HG03280 (cell line): ENCODE measurements around the gene FSIP1.

ENCODE experiments used
- ATAC-seq: cut with Tn5 transposase; IDR thresholded peaks from one replicate; pipeline ENCODE4 v1.9.1; 2021; ENCODE audit warnings: mild to moderate bottlenecking, moderate library complexity; ENCODE audit not compliant: unreplicated experiment

The FSIP1 gene

DNA sequence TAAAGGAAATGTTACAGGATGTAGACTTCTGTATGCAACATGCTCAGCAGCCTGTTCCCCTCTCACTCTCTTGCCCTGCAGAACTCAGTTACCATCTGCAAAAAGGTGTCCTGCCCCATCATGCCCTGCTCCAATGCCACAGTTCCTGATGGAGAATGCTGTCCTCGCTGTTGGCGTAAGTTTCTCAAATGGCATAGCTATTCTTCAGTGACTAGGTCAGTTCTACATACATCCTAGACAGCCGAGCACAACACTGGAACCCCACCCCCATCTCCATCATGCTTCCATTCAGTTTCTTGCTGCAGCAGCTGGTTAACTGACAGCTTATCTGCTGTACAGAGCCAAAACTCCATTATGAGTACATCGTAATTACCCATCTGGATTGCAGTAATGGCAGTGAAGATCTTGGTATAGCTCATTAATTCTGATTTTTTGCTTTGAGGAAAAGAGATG lies 197.2 kb downstream of the FSIP1 start:
- no peak for ATAC-seq

DNA sequence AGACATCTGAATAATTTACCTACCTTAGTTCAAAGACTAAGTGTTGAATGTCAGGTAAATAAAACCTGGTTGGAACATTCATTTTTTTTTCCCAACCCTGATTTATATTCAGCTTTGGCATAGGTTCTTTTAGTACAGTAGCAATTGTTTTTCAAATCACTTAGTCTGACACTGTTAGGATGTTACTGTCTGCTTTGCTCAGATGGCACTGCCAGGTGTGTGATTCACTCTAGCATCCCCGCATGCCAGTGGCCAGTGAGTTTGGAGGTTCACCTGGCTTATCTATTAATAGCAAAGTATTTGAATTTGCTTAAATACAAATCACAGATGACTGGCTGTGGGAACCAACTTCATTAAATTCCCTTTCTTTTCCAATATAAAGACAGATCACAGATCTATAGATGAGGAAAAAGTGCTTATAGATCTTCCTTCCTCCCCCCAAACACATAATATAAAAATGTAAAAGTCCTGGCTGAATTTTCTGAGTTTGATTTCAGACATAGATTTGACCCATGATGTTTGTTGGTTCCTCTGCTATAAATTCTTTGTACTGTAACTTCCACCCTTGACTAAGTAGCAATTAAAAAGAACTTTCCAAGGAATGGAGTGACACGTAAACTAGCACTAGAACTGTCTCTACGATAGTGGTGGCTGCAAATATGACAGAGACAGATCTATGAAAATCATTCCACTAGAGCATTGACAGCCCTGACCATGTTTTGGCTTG lies 197.8 kb downstream of the FSIP1 start:
- ATAC-seq = no peak

DNA sequence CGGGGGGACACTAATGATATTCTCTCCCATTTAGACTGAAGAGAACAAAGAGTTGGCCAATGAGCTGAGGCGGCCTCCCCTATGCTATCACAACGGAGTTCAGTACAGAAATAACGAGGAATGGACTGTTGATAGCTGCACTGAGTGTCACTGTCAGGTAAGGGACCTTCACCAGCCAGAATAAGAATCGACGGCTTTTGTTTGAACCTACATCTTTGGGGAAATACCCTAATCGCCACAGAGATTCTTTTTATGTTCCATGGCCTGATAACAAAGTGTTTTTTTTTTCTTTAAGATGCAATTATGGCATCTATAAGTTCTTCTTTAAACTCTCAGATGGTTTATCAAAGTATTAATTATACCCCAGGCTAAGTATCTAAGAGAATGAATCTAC lies 198.4 kb downstream of the FSIP1 start:
- no peak for ATAC-seq

DNA sequence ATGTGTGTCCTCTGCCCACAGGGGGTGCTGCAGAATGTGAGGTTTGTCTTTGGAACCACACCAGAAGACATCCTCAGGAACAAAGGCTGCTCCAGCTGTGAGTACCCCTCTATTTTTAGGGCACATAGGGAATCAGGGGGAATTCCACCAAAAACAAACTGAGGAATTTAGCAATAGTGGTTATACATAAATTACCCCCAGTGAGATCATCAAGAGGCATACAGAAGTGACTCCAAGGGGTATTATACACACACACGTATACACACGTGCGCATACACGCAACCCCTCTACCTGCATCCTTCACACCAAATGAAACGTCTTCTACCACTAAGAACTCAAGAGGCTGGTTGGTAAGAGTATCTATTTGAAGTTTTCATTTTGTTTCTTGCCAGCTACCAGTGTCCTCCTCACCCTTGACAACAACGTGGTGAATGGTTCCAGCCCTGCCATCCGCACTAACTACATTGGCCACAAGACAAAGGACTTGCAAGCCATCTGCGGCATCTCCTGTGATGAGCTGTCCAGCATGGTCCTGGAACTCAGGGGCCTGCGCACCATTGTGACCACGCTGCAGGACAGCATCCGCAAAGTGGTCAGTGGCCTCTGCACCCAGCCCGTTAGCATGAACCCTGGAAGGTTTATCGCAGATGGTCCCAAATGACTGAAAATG lies 198.9 kb downstream of the FSIP1 start:
- ATAC-seq = no peak

DNA sequence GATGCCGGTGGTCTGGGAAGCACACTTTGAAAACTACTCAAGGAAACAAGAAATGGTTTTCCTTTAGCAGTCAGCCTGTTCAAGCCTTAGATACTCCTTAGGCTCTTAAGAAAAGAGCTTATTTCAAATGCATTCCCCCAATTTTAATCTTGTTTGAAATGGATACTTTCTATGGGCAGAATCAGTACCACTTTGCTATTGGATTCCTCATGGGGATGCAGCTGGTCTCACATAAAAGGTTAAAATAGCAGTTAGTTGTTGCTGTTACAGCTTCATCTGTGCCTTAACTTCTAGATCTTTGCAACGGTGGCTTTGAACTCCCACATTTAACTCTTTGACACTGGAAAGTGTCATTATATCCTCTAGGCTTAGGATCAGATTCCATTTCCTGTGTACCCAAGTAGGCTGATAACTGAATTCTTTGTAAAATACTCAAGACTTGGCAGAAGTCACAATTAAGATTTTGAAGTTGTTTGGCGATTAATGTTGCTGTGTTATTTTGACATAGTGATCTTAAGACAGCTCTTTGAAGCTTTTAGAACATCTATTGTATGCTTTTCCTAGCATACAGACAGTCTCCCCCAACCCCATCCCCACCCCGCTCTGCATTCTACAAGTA lies 199.6 kb downstream of the FSIP1 start:
- ATAC-seq = no peak

DNA sequence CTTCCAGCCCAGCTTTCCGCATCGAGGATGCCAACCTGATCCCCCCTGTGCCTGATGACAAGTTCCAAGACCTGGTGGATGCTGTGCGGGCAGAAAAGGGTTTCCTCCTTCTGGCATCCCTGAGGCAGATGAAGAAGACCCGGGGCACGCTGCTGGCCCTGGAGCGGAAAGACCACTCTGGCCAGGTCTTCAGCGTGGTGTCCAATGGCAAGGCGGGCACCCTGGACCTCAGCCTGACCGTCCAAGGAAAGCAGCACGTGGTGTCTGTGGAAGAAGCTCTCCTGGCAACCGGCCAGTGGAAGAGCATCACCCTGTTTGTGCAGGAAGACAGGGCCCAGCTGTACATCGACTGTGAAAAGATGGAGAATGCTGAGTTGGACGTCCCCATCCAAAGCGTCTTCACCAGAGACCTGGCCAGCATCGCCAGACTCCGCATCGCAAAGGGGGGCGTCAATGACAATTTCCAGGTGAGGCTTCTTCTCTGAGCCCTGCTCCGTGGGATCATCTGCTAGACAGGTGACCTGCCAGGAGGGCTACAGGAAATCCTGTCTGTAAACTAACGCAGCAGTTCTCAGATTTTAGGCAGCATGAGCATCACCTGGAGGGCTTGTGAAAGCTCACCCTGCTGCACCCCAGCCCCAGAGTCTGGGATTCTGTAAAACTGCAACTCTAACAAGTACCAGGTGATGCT lies 200.2 kb downstream of the FSIP1 start:
- no peak for ATAC-seq

DNA sequence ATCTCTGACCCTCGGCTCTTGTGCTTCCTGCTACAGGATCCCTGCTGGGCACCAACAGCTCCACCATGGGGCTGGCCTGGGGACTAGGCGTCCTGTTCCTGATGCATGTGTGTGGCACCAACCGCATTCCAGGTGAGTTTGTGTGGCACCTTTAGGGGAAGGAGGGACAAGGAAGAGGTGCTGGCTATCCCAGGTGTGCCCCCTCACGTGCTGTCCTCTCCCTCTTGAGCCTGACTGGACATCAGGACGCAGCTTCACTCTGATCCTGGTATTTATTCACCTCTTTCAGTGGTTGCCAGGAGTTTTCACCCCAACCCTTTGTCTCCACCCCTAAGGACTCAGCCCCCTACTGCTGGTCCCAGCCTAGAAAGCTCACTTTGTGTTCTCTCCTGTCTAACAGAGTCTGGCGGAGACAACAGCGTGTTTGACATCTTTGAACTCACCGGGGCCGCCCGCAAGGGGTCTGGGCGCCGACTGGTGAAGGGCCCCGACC lies 200.8 kb downstream of the FSIP1 start:
- no peak for ATAC-seq

DNA sequence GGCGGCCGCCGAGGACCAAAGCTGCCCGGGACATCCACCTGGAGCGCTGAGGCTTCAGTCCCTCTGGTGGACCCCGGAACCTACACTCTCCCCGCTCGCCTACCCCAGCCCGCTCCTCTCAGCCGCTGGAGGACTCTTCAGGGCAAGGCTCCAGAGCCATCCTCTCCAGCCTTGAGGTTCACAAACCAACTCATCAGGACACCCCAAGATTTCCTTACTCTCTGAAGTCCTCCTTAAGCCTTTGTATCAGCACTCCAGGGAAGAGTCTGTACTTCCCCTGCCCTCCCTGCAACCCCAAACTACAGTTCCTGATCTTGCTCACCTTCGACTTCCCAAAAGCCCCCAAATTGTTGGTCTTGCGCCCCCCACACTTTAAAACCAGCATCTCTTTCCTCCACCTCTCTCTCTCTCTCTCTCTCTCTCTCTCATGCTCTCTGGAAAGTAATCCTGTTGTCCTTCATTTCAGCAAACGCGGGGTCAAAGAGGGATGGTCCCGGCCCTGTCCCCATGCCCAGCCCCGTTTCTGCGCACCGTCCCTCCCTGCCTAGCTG lies 201.3 kb downstream of the FSIP1 start:
- no peak for ATAC-seq

DNA sequence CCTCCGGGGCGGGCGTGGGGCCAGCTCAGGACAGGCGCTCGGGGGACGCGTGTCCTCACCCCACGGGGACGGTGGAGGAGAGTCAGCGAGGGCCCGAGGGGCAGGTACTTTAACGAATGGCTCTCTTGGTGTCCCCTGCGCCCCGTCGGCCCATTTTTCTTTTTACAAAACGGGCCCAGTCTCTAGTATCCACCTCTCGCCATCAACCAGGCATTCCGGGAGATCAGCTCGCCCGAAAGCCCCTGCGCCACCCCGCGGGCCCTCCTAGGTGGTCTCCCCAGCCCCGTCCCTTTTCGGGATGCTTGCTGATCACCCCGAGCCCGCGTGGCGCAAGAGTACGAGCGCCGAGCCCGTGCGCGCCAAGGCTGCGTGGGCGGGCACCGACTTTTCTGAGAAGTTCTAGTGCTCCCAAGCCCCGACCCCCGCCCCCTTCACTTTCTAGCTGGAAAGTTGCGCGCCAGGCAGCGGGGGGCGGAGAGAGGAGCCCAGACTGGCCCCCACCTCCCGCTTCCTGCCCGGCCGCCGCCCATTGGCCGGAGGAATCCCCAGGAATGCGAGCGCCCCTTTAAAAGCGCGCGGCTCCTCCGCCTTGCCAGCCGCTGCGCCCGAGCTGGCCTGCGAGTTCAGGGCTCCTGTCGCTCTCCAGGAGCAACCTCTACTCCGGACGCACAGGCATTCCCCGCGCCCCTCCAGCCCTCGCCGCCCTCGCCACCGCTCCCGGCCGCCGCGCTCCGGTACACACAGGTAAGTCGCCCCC lies 202.0 kb downstream of the FSIP1 start, which contains the start of gene THBS1:
Gene THBS1 (plus strand): TSS at position 595 of the 757 bp plus-strand sequence. CDS start 779 bp downstream, outside the sequence.
- ATAC-seq = no peak

DNA sequence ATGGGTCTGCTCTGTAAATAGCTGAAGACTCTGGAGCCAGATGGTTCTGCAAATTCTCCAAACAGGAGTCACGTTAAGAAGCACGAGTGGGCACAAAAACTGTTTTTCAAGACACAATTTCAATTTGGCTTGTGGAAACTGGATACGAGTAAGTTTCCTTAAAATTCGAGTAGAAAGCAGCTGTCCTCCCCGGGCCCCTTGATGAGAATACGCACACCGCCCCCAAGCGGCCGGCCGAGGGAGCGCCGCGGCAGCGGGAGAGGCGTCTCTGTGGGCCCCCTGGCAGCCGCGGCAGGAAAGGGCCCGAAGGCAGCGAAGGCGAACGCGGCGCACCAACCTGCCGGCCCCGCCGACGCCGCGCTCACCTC lies 202.5 kb downstream of the FSIP1 start:
- peak; percentile 86 for ATAC-seq

DNA sequence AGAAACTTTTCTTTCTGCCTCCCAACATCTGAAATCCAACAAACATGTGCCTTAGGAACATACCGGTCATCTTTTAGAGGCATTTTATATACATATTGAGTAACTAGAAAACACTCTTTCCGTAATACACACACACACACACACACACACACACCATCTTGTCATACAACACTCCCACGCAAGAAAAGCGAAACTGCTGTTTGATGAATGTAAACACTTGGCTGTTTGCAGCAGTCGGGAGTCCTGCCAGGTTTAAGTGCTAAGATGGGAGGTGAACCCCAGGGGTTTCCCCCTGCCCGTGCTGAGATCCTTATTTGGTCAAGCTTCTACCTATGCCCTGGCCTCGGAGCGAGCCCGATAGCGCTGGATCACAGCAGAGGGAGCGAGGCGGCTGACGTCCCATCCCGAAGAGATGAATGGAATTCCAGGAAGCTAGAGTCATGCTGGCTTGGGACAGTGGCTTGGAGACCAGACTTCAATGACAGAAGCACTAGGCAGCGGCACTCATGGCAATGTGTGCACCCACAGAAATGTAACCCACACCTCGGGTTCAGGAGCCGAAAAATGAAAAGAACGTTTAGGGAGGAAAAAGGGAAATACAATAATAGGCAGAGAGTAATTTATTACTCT lies 203.0 kb downstream of the FSIP1 start:
- no peak for ATAC-seq

DNA sequence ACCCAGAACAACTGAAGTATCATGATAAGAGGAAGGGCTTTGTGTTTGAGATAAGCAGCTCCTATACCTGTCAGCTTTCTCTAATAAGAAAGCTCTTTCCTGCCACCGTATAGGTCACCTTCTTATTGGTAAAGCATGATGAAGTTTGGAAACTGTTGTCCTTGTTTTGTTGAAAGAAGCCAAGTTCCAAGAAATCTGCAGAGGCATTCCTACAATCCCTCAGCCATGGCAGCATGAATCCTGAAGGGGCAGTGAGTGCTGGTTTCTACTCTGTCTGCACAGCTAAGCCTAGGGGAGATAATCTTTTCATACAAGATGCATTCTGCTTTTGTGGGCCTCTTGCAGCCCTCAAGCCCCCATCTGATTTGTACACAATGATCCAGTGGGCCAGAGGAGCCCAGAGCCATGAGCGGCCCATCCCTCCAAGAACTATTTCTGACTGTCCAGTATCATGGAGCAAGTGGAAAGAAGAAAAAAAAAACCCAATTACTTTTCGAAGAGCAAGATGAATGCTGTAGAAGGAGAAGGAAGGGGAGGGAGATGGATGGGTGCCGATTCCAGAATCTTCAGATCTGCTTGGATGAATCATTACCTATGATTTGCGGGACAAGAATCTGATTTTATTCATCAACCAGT lies 203.7 kb downstream of the FSIP1 start:
- ATAC-seq = no peak

DNA sequence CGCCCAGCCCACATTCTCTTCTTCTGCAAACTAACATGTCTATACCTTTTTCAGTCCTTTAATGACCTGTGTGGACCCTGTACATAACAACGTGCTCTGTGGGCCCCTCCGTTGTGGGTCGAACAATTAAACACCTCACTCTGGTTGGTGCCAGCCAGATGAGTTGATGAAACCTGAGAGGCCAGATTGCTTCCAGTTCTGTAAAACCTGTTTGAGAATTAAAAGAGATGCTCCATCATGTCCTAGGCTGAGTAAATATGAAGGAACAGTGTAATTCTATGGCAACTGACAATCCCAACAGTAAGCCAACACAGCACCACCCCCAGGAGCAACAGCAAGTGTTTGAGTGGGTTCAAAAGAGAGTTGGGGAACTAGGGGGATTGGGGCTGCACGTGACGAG lies 207.5 kb downstream of the FSIP1 start:
- ATAC-seq = no peak

DNA sequence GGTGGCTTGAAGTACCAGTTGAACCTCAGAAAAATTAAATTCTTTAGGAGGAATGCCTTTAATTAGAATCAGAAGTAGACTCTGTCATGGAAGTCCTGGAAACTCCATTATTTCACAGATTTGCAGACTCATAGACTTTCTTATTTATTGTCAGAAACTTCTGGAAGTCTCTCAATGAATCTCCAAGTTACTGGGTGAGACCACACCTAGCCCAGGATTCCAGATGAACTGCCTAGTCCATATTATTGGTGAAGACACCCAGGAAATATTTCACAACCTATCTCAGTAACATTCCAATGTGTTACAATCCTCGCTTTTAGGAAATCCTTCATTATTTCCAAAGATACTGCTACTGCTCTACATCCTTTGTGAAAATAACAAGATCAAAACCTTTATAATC lies 208.2 kb downstream of the FSIP1 start:
- no peak for ATAC-seq

DNA sequence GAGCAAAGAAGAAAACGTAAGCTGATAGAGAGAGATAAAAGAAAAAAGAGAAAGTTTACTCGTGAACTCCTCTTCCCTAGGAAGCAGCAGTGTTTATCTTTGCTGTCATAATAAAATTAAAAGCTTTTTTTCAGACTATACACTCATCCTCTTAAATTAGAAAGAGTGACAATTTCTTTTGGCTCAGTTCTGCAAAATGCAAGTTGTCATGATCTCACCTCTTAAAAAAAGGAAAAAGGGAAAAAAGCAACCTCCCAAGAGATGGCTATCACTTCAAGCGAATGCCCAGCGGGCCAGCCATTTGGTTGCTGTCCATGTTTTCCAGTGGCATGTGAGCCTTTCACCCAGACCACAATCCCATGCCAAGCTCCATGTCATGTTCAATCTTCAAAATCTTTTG lies 208.8 kb downstream of the FSIP1 start:
- no peak for ATAC-seq

DNA sequence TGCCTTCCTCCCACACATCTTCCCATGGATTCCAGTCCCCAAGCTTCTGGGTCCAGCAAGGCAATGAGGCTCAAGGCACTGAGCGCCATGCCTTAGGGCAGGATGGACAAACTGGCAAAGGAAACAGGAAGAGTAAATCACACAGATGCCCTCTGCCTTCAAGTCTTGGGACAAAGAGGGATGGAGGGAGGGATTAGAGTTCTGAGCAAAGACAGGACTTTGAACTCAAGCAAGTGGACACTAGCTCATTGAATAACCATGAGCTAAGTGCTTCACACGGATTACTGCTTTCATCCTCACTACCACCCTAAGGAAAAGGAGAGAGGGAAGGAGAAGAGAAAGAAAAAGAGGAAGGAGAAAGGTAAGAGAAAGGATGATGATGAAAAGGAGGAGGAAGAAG lies 209.4 kb downstream of the FSIP1 start:
- ATAC-seq = no peak

DNA sequence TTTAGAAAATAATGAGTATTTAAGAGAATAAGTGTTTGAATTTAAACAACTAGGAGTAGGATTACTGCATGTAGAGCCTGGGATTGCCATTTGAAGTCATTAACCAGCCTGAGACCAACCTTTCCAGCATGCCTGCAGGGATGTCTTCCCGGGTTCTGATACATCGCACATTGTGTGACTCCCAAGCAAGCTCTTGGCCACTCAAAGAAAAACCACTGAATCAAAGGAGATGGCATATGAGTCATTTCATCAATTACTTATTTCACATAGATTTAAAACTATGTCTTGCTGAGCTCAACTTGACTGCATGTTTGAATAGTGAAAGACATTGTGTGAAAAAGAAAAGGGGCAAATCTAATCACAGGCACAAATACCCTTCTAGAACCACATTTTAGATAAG lies 216.8 kb downstream of the FSIP1 start:
- no peak for ATAC-seq

DNA sequence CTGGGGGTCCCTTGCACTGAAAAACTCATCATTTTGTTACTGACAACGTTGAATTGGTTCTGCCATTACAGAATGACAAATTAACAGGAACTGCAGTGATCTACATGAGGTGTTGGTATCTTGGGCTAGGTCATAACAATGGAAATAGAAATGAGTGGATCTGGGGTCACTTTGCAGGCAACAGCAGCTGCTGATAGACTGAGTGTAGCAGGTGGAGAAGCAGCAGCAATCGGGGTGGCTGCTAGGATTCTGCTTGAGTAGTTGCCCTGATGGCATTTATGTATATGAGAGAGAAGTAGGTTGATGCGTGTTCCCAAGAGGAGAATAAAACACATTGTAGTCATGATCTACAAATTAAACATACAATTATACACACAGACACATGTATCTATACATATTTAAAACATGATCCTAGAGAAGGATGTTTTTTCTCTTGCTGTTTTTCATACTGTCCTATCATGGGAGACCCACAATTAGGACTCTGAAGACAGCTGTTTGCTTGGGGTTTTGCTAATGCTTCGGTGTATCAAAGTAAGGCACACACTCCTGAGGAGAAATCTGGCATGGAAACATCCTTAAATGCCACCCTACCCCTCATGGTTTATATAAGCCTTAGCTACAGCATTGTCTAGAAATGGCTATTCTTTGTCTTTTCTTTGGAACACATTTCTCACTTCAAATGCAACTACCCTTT lies 217.5 kb downstream of the FSIP1 start:
- no peak for ATAC-seq

DNA sequence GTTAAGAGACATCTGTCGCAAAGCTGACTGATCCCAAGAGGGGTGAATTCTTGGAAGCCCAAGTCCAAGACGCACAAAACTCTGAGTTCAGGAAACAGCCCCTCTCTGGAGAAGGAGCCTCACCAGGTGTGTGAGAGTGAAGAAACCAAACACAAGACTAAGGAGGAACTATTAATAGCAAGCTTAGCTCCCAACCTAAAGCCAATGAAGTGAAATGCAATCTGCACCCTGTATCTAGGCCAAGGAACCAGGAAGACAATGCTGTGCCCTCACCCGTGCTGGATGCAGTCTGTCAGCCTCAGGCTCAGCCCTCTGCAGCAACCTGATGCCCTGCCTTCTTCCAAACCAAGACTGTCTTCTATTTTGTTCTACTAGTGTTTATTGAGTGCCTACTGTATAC lies 224.2 kb downstream of the FSIP1 start:
- no peak for ATAC-seq
